Testis (tissue), 3 donors: ENCODE data around the gene LRFN2. TPM values are rescaled to one million over a fixed set of nuclear protein-coding genes. Genes with fewer than 3 reads are reported as not detected.

ENCODE experiments used
- DNase-seq: peaks from one replicate; pipeline ENCODE4 v3.0.0-alpha.2; 2019
- H3K27ac ChIP-seq, 2 donors: fragments of 200-600 bp; sonication (generic); one replicate each; pipeline ENCODE4 v1.5.1; 2019
- H3K27me3 ChIP-seq: fragments of 200-600 bp; sonication (generic); one replicate; pipeline ENCODE4 v1.5.1; 2019
- H3K36me3 ChIP-seq: fragments of 200-600 bp; sonication (generic); one replicate; pipeline ENCODE4 v1.5.1; 2017; ENCODE audit warnings: low read depth; ENCODE audit errors: missing control alignments
- H3K4me1 ChIP-seq: fragments of 200-600 bp; sonication (generic); one replicate; pipeline ENCODE4 v1.5.1; 2019
- H3K4me3 ChIP-seq, 2 donors: fragments of 200-600 bp; sonication (generic); one replicate each; pipeline ENCODE4 v1.5.1; 2017 to 2019
- H3K9me3 ChIP-seq: fragments of 200-600 bp; sonication (generic); one replicate; pipeline ENCODE4 v1.5.1; 2017
- CTCF ChIP-seq, 3 experiments: fragments of 450-650 bp in 2 of 3; fragments of 200-600 bp in 1 of 3; sonication (generic) in 1 of 3; IDR thresholded peaks; one replicate each; pipeline ENCODE4 v1.5.1; 2016 to 2019; ENCODE audit warnings: antibody characterized with exemption in 3 of 3, mild to moderate bottlenecking in 2 of 3, moderate library complexity in 1 of 3
- POLR2A ChIP-seq: fragments of 450-650 bp; IDR thresholded peaks from one replicate; pipeline ENCODE4 v1.6.1; 2017; ENCODE audit warnings: antibody characterized with exemption, mild to moderate bottlenecking, moderate library complexity
- WGBS, 2 donors: methylation state at CpG; one replicate each; pipeline ENCODE4 v1.1.5; 2018; 5-methylcytosine and 5-hydroxymethylcytosine counted together
- intact Hi-C: fragments of 100-400 bp; cut with DNase I; formaldehyde crosslinking; loops from one replicate; pipeline ENCODE4 v1.15.1; 2023; ENCODE audit warnings: low total_unique reads
- polyA plus RNA-seq: library from polyadenylated mRNA; stranded (reverse); fragments of 350-450 nt; fragmentation: Illumina TruSeq; extraction: RNeasy Lipid Tissue Mini Kit (QIAGEN cat#74804); gene quantifications from one replicate; pipeline ENCODE4 v1.2.3, GENCODE V29; 2014; ENCODE audit warnings: low read depth, low replicate concordance; ENCODE audit not compliant: insufficient read depth
- total RNA-seq, 2 donors: library from RNA; depleted of rRNA; stranded (reverse); fragments of >200 nt; gene quantifications; one replicate each; pipeline ENCODE4 v1.2.3, GENCODE V29; 2016

Gene LRFN2
- total and polyA plus RNA-seq, 3 donors from 2014 or later = 1.1 to 3.3 (median 1.6) TPM

- Histone ChIP-seq H3K27me3 (no peaks in the 10 kb centered on the region), H3K4me3 (no peak overlapping the region), H3K27ac (no peak overlapping the region), H3K9me3 (no peaks in the 10 kb centered on the region), H3K4me1 (no peaks in the 10 kb centered on the region), H3K36me3 (no peaks in the 10 kb centered on the region)
- intact Hi-C loops = no loop called here
- WGBS, 2 donors = 89 to 98% methylated on average over 6 of the region's 6 CpGs
- TF ChIP-seq POLR2A (no peak), CTCF (IDR thresholded peaks at IDR 0.05) (no peak)
- no peak for DNase-seq
Measured at GRCh38 chr6:40629463-40629862, 42.3 kb upstream of the LRFN2 start.

- Histone ChIP-seq H3K36me3 (no peaks in the 10 kb centered on the region), H3K27me3 (no peaks in the 10 kb centered on the region), H3K4me1 (no peaks in the 10 kb centered on the region), H3K9me3 (no peaks in the 10 kb centered on the region), H3K27ac (no peak overlapping the region), H3K4me3 (no peak overlapping the region)
- WGBS, 2 donors = 58 to 81% methylated on average over 3 of the region's 3 CpGs
- intact Hi-C loops = no loop called here
- DNase-seq = no peak
- no peak for TF ChIP-seq CTCF (IDR thresholded peaks at IDR 0.05)
- no peak for TF ChIP-seq POLR2A
Measured at GRCh38 chr6:40627316-40627715, 40.2 kb upstream of the LRFN2 start.

- Histone ChIP-seq H3K4me1 (no peaks in the 10 kb centered on the region), H3K9me3 (no peaks in the 10 kb centered on the region), H3K36me3 (no peaks in the 10 kb centered on the region), H3K27me3 (no peaks in the 10 kb centered on the region), H3K4me3 (no peak overlapping the region), H3K27ac (no peak overlapping the region)
- 92 to 98% methylated on average over 4 of the region's 4 CpGs for WGBS, 2 donors
- intact Hi-C loops = no loop called here
- TF ChIP-seq CTCF (IDR thresholded peaks at IDR 0.05) (no peak), POLR2A (no peak)
- no peak for DNase-seq
Measured at GRCh38 chr6:40626886-40627285, 39.7 kb upstream of the LRFN2 start.

GRCh38 chr6:40623932-40624331, 36.8 kb upstream of the LRFN2 start:
- Histone ChIP-seq H3K4me3 (no peak overlapping the region), H3K4me1 (no peaks in the 10 kb centered on the region), H3K9me3 (no peaks in the 10 kb centered on the region), H3K27me3 (no peaks in the 10 kb centered on the region), H3K27ac (no peak overlapping the region), H3K36me3 (no peaks in the 10 kb centered on the region)
- 74 to 76% methylated on average over 3 of the region's 3 CpGs for WGBS, 2 donors
- no peak for DNase-seq
- intact Hi-C loops = no loop called here
- TF ChIP-seq CTCF (IDR thresholded peaks at IDR 0.05) = no peak

GRCh38 chr6:40623178-40623577, 36.0 kb upstream of the LRFN2 start:
- intact Hi-C loops = no loop called here
- 85 to 87% methylated on average over 5 of the region's 5 CpGs for WGBS, 2 donors
- H3K9me3 ChIP-seq = no peaks in the 10 kb centered on the region
- no peak for TF ChIP-seq POLR2A
- no peak for TF ChIP-seq CTCF (IDR thresholded peaks at IDR 0.05)
- no peak overlapping the region for H3K4me3 ChIP-seq
- no peaks in the 10 kb centered on the region for H3K27me3 ChIP-seq
- no peak for DNase-seq
- H3K27ac ChIP-seq = no peak overlapping the region
- no peaks in the 10 kb centered on the region for H3K4me1 ChIP-seq
- H3K36me3 ChIP-seq = no peaks in the 10 kb centered on the region
